ENCODE data around the gene RAET1L. TPM values are rescaled to one million over a fixed set of nuclear protein-coding genes. Genes with fewer than 3 reads are reported as not detected.
"Not testable (repeated sequence)": the region's sequence is repeated elsewhere in the genome, so short reads cannot be mapped to it uniquely, and the experiment has no call there.

Gene RAET1L
- total and polyA plus RNA-seq, 9 of the 15 experiments (the other 6 are each of a cell fraction or from before 2014, with no cell fraction given) = not detected

DNA sequence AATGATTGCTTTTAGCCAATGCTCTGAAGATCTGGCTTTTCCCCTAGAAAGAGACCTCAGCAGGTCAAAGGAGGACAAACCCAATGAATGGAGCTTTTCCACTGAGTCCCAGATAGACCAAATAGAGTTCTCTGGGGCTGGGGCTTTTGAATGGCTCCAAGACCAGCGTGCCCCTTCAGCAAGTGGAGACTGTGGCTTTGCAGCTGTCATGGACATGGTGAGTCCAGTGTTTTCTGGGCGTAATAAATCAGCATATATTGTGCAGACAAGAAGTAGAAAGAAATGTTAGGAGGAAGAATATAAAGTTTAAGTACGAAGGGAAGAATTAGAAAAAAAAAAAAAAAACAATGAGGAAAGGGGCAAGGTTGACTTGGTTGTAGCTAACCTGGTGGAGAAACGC is 33.5 kb downstream of the RAET1L start (continued):
- TF ChIP-seq, protein P1, sequence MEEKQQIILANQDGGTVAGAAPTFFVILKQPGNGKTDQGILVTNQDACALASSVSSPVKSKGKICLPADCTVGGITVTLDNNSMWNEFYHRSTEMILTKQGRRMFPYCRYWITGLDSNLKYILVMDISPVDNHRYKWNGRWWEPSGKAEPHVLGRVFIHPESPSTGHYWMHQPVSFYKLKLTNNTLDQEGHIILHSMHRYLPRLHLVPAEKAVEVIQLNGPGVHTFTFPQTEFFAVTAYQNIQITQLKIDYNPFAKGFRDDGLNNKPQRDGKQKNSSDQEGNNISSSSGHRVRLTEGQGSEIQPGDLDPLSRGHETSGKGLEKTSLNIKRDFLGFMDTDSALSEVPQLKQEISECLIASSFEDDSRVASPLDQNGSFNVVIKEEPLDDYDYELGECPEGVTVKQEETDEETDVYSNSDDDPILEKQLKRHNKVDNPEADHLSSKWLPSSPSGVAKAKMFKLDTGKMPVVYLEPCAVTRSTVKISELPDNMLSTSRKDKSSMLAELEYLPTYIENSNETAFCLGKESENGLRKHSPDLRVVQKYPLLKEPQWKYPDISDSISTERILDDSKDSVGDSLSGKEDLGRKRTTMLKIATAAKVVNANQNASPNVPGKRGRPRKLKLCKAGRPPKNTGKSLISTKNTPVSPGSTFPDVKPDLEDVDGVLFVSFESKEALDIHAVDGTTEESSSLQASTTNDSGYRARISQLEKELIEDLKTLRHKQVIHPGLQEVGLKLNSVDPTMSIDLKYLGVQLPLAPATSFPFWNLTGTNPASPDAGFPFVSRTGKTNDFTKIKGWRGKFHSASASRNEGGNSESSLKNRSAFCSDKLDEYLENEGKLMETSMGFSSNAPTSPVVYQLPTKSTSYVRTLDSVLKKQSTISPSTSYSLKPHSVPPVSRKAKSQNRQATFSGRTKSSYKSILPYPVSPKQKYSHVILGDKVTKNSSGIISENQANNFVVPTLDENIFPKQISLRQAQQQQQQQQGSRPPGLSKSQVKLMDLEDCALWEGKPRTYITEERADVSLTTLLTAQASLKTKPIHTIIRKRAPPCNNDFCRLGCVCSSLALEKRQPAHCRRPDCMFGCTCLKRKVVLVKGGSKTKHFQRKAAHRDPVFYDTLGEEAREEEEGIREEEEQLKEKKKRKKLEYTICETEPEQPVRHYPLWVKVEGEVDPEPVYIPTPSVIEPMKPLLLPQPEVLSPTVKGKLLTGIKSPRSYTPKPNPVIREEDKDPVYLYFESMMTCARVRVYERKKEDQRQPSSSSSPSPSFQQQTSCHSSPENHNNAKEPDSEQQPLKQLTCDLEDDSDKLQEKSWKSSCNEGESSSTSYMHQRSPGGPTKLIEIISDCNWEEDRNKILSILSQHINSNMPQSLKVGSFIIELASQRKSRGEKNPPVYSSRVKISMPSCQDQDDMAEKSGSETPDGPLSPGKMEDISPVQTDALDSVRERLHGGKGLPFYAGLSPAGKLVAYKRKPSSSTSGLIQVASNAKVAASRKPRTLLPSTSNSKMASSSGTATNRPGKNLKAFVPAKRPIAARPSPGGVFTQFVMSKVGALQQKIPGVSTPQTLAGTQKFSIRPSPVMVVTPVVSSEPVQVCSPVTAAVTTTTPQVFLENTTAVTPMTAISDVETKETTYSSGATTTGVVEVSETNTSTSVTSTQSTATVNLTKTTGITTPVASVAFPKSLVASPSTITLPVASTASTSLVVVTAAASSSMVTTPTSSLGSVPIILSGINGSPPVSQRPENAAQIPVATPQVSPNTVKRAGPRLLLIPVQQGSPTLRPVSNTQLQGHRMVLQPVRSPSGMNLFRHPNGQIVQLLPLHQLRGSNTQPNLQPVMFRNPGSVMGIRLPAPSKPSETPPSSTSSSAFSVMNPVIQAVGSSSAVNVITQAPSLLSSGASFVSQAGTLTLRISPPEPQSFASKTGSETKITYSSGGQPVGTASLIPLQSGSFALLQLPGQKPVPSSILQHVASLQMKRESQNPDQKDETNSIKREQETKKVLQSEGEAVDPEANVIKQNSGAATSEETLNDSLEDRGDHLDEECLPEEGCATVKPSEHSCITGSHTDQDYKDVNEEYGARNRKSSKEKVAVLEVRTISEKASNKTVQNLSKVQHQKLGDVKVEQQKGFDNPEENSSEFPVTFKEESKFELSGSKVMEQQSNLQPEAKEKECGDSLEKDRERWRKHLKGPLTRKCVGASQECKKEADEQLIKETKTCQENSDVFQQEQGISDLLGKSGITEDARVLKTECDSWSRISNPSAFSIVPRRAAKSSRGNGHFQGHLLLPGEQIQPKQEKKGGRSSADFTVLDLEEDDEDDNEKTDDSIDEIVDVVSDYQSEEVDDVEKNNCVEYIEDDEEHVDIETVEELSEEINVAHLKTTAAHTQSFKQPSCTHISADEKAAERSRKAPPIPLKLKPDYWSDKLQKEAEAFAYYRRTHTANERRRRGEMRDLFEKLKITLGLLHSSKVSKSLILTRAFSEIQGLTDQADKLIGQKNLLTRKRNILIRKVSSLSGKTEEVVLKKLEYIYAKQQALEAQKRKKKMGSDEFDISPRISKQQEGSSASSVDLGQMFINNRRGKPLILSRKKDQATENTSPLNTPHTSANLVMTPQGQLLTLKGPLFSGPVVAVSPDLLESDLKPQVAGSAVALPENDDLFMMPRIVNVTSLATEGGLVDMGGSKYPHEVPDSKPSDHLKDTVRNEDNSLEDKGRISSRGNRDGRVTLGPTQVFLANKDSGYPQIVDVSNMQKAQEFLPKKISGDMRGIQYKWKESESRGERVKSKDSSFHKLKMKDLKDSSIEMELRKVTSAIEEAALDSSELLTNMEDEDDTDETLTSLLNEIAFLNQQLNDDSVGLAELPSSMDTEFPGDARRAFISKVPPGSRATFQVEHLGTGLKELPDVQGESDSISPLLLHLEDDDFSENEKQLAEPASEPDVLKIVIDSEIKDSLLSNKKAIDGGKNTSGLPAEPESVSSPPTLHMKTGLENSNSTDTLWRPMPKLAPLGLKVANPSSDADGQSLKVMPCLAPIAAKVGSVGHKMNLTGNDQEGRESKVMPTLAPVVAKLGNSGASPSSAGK (IDR thresholded peaks at IDR 0.05) = no peak

DNA sequence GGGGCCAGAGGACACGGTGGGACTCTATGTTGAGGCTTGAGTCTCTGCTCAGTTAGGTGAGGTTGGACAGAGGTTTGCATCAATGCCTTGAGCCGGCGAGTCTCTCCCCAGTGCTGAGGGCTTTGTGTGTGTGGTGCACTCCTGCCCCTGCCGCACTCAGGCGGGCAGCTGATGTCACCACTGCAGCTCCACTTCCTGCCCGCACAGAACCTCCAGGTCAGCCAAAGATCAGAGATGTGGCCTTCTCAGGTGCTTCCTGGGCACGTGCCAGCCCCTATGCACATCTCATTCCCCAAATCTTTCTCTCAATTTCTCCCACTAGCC is 33.9 kb downstream of the RAET1L start:
- WGBS (ENCODE audit: insufficient coverage, low coverage, missing lambda C conversion rate) = 0% methylated on average over 4 of the region's 7 CpGs
- H4K20me1 ChIP-seq (replicated peaks; ENCODE audit: control insufficient read depth, insufficient read depth, low read length); intact Hi-C loops (cut with micrococcal nuclease); H3K27ac ChIP-seq (ENCODE audit: extremely low read depth, low read depth, low read length); POLR2A ChIA-PET; DNase-seq (ENCODE audit: extremely low read depth in 1 of 4, low spot score in 3 of 4); H3K36me3 ChIP-seq (ENCODE audit: control insufficient read depth, insufficient read depth, low read length); H3K9me3 ChIP-seq (replicated peaks; ENCODE audit: control insufficient read depth, insufficient read depth, low read depth, low read length); H3K79me2 ChIP-seq (ENCODE audit: control insufficient read depth, insufficient read depth, low read length); H2AFZ ChIP-seq (ENCODE audit: low read depth, low read length); H3K4me3 ChIP-seq; H3K9me1 ChIP-seq (ENCODE audit: control insufficient read depth, insufficient read depth, low read length); H3K9ac ChIP-seq (ENCODE audit: insufficient read depth in 1 of 2, low read depth in 2 of 2, low read length in 2 of 2); BruUV-seq (replicated peaks); FAIRE-seq; H3K4me2 ChIP-seq (ENCODE audit: insufficient read depth, low read length); in situ Hi-C loops (cut with MboI): not testable (repeated sequence)
- CTCF ChIA-PET (ENCODE audit: low intra/inter-chr PET ratio) = interaction anchor here (0.5 kb wide), 1 partner anchor 891 kb away, joined by 3 read pairs; no protein-coding TSS in a partner anchor
- Histone ChIP-seq H3K27me3 (ENCODE audit: control insufficient read depth in 2 of 2, insufficient read depth in 2 of 2, low read length in 2 of 2) (peaks cover 63 to 68% of the 10 kb centered on the region in 2 experiments), H3K4me1 (replicated peaks in 1 of 2; ENCODE audit: control insufficient read depth in 2 of 2, insufficient read depth in 2 of 2, low read length in 2 of 2) (peaks cover 0 to 11% of the 10 kb centered on the region in 2 experiments; a peak in 1 of 5 replicates)
- peak; percentile 59; the same call in 2 of the 3 replicates for ATAC-seq

Data from K562 (cell line).